AG09309 (cell line): ENCODE data around the gene SGCA.
A peak's percentile ranks its signal among the peaks of the same experiment; 100 is the strongest.

ENCODE experiments used
- DNase-seq: peaks from one replicate; pipeline ENCODE4 v3.0.0-alpha.2; 2010; ENCODE audit warnings: low read depth
- H3K4me3 ChIP-seq: 2 replicates; pipeline ENCODE4 v1.5.1; 2011; ENCODE audit warnings: mild to moderate bottlenecking, low read depth, low read length, moderate library complexity; ENCODE audit not compliant: control insufficient read depth
- TF ChIP-seq, protein P1 (sequence below): IDR thresholded peaks from 2 replicates; pipeline ENCODE4 v1.5.1; 2011; ENCODE audit warnings: mild to moderate bottlenecking, low read depth, low read length, inconsistent platforms; ENCODE audit not compliant: insufficient read depth, control insufficient read depth; ENCODE audit errors: missing control alignments

Gene SGCA

DNA sequence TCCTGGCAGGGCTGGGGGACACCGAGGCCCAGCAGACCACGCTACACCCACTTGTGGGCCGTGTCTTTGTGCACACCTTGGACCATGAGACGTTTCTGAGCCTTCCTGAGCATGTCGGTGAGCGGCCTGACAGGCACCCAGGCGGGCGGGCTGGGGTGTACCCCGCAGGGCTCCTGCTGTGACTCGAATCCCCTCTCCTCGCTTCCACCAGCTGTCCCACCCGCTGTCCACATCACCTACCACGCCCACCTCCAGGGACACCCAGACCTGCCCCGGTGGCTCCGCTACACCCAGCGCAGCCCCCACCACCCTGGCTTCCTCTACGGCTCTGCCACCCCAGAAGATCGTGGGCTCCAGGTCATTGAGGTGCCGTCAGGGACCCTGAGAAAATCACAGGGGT, 1.6 kb downstream of the SGCA start:
- H3K4me3 ChIP-seq = no peak overlapping the region
- DNase-seq = no peak
- TF ChIP-seq, protein P1, sequence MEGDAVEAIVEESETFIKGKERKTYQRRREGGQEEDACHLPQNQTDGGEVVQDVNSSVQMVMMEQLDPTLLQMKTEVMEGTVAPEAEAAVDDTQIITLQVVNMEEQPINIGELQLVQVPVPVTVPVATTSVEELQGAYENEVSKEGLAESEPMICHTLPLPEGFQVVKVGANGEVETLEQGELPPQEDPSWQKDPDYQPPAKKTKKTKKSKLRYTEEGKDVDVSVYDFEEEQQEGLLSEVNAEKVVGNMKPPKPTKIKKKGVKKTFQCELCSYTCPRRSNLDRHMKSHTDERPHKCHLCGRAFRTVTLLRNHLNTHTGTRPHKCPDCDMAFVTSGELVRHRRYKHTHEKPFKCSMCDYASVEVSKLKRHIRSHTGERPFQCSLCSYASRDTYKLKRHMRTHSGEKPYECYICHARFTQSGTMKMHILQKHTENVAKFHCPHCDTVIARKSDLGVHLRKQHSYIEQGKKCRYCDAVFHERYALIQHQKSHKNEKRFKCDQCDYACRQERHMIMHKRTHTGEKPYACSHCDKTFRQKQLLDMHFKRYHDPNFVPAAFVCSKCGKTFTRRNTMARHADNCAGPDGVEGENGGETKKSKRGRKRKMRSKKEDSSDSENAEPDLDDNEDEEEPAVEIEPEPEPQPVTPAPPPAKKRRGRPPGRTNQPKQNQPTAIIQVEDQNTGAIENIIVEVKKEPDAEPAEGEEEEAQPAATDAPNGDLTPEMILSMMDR = no peak

DNA sequence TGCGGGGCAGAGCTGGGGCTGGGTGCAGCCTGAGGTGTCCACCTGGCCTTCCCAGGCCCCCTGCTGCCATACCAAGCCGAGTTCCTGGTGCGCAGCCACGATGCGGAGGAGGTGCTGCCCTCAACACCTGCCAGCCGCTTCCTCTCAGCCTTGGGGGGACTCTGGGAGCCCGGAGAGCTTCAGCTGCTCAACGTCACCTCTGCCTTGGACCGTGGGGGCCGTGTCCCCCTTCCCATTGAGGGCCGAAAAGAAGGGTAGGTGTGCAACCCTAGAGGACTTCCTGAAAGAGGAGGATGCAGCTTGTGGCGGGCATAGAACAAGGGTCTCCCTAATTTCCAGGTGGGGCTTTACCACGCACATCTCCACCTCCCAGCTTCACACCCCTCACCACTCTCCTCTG, 2.5 kb downstream of the SGCA start:
- TF ChIP-seq, protein P1 = no peak
- no peak overlapping the region for H3K4me3 ChIP-seq
- DNase-seq = no peak

DNA sequence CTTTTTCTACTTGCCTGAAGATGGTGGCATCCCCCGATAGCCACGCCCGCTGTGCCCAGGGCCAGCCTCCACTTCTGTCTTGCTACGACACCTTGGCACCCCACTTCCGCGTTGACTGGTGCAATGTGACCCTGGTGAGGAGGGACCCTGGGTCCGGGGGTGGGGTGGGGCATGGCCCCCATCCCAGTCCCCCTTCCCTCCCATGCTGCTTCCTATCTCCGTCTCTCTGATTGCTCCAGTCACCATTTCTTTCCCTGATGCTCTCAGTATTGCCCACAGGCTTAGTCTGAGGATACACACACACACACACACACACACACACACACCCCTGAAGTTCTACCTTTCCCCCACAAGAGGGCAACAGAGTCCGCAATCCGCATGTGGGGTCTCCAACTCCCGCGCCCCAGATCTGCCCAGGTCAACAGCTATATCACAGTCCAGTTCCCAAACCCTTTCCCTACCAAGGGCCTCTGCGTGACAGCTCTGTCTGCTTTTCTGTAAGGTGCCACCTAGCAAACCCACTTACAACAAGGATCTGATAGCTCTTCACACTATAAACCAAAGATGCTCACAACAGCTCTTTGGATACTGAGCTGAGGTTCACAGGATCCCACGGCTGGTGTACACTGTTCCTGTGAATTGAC, 3.4 kb downstream of the SGCA start:
- TF ChIP-seq, protein P1 = peak; percentile 94
- no peak overlapping the region for H3K4me3 ChIP-seq
- DNase-seq = no peak

DNA sequence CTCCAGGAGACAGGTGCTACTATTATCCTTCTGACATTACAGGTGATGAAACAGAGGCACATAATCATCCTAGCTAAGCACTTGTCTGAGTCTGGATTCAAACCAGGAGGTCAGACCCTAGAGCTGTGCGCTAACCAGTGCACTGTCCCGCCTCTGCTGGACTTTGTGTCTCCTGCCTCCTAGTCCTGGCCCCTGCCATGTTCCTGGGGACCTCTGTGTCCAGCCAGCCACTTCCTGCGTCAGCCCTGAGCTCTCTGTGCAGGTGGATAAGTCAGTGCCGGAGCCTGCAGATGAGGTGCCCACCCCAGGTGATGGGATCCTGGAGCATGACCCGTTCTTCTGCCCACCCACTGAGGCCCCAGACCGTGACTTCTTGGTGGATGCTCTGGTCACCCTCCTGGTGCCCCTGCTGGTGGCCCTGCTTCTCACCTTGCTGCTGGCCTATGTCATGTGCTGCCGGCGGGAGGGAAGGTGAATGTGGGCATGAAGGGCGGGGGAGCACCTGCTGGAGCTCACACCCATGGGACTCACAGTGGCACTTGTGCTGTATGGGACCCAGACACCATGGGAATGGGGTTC, 4.2 kb downstream of the SGCA start:
- TF ChIP-seq, protein P1 = no peak
- no peak overlapping the region for H3K4me3 ChIP-seq
- DNase-seq = no peak

DNA sequence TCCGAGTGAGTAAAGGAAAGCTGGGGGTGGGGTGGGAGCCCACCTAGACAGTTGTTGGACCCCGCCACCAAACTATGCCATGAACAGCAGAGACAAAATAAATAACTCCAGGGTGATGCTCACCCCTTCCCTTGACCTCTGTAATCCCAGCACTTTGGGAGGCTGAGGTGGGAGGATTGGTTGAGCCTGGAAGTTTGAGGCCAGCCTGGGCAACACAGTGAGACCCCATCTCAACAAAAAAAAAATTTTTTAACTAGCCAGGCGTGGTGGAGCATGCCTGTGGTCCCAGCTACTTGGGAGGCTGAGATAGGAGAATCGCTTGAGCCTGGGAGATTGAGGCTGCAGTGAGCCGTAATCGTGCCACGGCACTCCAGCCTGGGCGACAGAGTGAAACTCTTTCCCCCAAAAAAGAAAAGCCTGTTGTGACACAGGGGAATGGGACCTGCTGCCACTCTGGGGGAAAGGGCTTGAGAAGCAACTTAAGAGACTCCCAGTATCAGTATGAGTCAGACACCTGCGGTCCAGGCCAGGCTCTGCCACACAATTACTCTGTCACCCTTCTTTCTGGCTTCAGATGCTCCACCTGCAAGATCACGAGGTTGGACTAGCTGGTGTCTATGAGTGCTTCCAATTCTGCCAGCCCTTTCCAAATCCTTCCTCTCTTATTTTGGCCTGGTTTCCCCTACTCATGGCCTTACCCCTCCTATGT, 5.0 kb downstream of the SGCA start:
- no peak for DNase-seq
- TF ChIP-seq, protein P1 = no peak
- no peak overlapping the region for H3K4me3 ChIP-seq

DNA sequence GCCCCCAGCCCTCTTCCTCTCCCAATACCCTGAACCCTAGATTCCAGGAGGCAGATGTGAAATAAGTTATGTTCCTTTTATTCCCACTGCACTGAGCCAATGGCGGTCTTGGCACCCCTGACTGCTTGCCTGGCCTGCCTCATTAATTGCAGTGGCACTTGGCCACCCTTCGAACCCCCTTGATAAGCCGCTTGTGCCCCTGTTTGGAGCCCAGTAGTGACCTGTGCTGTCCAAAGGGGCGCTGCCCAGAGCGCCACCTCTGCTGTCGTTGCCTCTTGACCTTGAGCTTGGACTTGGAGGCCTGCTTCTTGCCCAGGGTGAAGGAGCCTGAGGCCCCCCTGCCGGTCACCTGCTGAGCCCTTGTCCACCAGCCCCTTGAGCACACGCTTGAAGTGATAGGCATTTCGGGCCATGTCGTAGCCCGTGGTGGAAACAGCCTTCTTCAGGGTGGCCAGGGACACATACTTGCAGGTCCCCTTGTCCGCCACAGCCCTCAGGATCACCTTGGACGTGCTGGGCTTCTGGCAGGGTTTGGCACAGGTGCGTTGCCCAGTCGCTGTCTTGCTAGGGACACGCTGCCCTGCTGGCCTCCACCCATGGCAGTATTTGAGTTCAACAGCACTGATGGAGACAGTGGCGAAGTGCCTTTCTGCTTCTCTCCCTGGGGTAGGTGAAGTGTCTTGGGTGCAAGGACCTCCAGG, 5.7 kb downstream of the SGCA start:
- no peak overlapping the region for H3K4me3 ChIP-seq
- TF ChIP-seq, protein P1 = no peak
- DNase-seq = no peak
